Ishikawa (cell line): ENCODE measurements around the gene OR10G7.

Experiments
- CEBPB ChIP-seq: IDR thresholded peaks from 2 replicates; pipeline ENCODE4 v1.6.1; 2012
- YY1 ChIP-seq: IDR thresholded peaks from 2 replicates; pipeline ENCODE4 v1.6.1; 2012; ENCODE audit warnings: low read depth
- TF ChIP-seq, protein P1 (sequence below): IDR thresholded peaks from 2 replicates; pipeline ENCODE4 v1.6.1; 2012

DNA sequence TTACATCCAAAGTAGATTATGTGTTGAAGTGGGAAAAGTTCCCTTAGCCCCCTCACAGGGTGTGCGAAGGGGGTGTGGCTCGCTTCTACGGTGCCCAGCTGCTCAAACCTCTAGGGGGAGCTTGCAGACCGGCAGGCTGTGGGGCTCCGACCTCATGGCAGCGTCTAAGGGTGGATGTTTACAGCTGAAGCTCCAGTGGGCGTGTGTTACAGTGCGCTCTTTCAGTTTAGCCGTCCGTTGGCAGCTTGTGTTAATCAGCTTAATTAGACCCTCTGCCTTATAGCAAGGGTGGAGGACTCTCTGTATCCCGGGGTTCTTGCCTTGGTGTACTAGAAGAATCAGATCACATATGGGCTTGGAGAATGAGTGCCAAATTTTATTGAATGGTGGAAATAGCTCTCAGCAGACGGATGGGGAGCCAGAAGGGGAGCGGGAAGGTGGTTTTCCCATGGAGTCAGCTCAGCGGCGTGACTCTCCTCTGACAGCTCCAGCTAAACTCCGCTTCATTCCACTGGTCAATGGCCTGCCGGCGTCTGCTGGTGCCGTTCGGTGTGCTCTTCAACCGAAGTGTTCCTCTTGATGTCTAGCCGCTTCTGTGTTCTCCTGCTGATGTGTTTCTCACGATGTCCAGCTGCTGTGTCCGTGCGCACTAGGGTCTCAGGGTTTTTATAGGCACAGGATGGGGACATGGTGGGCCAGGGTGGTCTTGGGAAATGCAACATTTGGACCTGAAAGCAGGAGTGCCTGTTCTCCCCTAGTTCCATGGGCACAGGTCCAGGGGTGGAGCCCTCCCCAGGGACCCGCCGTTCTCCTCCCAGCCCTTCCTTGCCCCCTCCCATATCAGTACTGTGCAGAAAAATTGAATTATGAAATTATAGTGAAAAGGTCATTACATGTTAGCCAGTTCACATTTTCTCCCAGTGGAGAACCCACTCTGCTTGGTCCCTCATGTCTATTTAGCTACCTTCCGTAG, 28.6 kb upstream of the OR10G7 start:
- TF ChIP-seq YY1 (no peak), CEBPB (no peak)
- TF ChIP-seq, protein P1, sequence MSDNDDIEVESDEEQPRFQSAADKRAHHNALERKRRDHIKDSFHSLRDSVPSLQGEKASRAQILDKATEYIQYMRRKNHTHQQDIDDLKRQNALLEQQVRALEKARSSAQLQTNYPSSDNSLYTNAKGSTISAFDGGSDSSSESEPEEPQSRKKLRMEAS: no peak
